Mucosa of descending colon (tissue), 3 donors: ENCODE measurements around the gene CSNK2B. TPM values are rescaled to one million over a fixed set of nuclear protein-coding genes. Genes with fewer than 3 reads are reported as not detected.

Experiments used
- ATAC-seq: fragments of 200-7000 bp; cut with Tn5 transposase; one replicate; pipeline ENCODE4 v1.9.1; 2020; ENCODE audit warnings: mild to moderate bottlenecking, moderate library complexity
- DNase-seq, 3 donors: peaks; one replicate each; pipeline ENCODE4 v3.0.0-alpha.2; 2020
- H3K36me3 ChIP-seq: fragments of 200-600 bp; one replicate; pipeline ENCODE4 v1.8.0; 2021; ENCODE audit warnings: low read depth, mild to moderate bottlenecking
- H3K4me1 ChIP-seq: fragments of 200-600 bp; one replicate; pipeline ENCODE4 v1.8.0; 2021; ENCODE audit warnings: low read depth, mild to moderate bottlenecking
- H3K4me3 ChIP-seq: fragments of 200-600 bp; one replicate; pipeline ENCODE4 v1.8.0; 2021; ENCODE audit warnings: mild to moderate bottlenecking
- H3K9me3 ChIP-seq: fragments of 200-600 bp; one replicate; pipeline ENCODE4 v1.8.0; 2021; ENCODE audit warnings: mild to moderate bottlenecking
- intact Hi-C, 2 donors: fragments of 100-400 bp; cut with DNase I in 1 of 2; cut with micrococcal nuclease in 1 of 2; formaldehyde crosslinking; loops; one replicate each; pipeline versions ENCODE4 v1.11.0 to v1.11.1; 2022; cut with DNase I, micrococcal nuclease
- total RNA-seq, 3 donors: library from RNA; stranded (reverse); fragmentation: NEBNext Ultra II Directional in 2 of 3; extraction: Animal tissue kit (Norgen Biotek cat#: 25700) in 2 of 3; gene quantifications; one replicate each; pipeline versions ENCODE4 v1.2.1 to v1.2.4, GENCODE V29; 2021 to 2023
- TF ChIP-seq, protein P1 (sequence below): fragments of 200-600 bp; IDR thresholded peaks from one replicate; pipeline ENCODE4 v1.8.0; 2022; ENCODE audit warnings: antibody characterized with exemption, mild to moderate bottlenecking
- donor health status: DM: no; HTN: no; CAD: no; lungs with moderate emphysema.
- donor health status: DM: no; HTN: no; CAD: no.
- donor health status: DM: no; HTN: yes; CAD: no.

The CSNK2B gene
- total RNA-seq, 3 donors from 2014 or later: 125 to 147 (median 134) TPM

DNA sequence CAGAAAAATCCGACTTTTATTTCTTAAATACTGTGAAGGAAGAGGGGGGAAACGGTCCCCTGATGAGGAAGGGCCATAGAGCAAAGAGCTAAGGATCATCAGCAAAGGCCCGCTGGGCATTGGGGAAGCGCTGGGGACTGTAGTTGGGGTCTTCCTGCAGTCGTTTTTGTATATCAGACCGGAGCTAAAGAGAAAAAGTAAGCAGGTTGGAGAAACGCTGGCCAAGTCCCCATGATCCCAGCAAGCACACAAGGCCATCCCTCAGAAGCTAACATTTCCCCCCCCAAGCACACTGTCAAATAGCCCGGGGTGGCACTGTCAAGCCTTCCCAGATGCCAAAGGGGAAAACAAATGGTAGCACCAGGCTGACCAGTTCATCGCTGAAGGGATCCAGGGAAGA, 26.8 kb upstream of the CSNK2B start:
- ATAC-seq (peak; percentile 3), DNase-seq (no peak)
- Histone ChIP-seq H3K4me3 (no peak overlapping the region), H3K4me1 (no peaks in the 10 kb centered on the region), H3K36me3 (peaks cover 17% of the 10 kb centered on the region), H3K9me3 (no peaks in the 10 kb centered on the region)
- TF ChIP-seq, protein P1, sequence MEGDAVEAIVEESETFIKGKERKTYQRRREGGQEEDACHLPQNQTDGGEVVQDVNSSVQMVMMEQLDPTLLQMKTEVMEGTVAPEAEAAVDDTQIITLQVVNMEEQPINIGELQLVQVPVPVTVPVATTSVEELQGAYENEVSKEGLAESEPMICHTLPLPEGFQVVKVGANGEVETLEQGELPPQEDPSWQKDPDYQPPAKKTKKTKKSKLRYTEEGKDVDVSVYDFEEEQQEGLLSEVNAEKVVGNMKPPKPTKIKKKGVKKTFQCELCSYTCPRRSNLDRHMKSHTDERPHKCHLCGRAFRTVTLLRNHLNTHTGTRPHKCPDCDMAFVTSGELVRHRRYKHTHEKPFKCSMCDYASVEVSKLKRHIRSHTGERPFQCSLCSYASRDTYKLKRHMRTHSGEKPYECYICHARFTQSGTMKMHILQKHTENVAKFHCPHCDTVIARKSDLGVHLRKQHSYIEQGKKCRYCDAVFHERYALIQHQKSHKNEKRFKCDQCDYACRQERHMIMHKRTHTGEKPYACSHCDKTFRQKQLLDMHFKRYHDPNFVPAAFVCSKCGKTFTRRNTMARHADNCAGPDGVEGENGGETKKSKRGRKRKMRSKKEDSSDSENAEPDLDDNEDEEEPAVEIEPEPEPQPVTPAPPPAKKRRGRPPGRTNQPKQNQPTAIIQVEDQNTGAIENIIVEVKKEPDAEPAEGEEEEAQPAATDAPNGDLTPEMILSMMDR: no peak
- intact Hi-C loops: no loop called here

DNA sequence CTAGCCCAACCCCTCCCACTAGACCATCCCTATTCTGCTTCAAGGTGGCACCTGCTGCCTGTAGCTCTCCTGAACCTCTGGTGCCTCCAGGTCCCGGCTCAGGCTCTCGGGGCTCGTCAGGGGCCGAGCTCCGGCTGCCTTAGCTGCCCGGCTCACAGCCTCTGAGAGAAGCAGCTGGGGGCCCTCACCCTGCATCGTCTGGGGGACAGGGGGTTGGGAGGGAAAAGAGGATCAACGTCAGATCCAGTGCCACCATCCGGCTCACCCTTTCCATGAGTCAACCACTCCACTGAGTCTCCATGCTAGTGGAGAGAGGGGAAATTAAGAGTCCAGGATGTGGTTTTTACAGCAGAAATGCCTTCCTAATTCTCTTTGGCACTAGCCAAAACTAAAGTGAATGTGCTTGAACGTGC, 26.4 kb upstream of the CSNK2B start:
- no peaks in the 10 kb centered on the region for H3K4me1 ChIP-seq
- peaks cover 17% of the 10 kb centered on the region for H3K36me3 ChIP-seq
- TF ChIP-seq, protein P1: no peak
- no peaks in the 10 kb centered on the region for H3K9me3 ChIP-seq
- ATAC-seq (no peak), DNase-seq (no peak)
- intact Hi-C loops: no loop called here
- no peak overlapping the region for H3K4me3 ChIP-seq

DNA sequence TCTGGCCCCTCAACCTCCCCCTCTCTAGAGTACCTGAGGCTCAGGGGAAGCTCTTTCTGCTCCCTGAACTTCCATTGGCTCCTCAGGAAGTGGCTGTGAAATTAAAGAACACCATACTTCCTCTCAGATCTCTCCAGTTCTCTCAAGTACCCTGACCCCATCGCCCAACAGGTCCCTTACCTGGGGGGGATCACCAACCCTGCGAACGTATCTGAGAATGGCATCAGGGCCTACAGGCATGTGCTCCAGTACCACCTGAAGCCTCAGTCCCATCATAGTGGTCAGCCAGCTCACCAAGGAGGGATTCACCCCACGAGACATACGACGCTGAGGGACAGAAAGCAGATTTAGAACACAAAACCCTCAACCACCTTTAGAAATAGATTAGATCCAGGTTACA, 25.3 kb upstream of the CSNK2B start:
- intact Hi-C loops: no loop called here
- ATAC-seq: no peak
- peaks cover 23% of the 10 kb centered on the region for H3K36me3 ChIP-seq

DNA sequence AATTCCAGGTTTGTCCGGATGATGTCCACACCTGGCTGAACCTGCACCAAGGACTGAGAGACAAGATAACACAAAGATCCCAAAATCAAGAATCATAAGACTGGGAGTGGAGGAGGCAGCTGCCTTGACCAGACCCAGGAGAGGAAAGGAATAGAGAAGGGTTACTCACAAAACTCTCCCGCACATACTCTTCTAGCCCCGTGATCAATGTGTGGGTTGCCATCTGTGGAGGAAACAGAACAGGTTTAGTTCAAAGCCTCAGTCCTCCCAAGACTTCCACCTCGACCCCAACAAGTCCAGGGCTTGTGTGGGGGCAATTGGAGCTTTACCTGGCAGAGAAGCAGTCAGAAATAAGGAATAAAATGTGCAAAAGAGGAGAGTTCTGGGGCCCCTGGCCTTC, 24.5 kb upstream of the CSNK2B start:
- no peak overlapping the region for H3K4me3 ChIP-seq
- ATAC-seq (no peak), DNase-seq (no peak)
- H3K4me1 ChIP-seq: no peaks in the 10 kb centered on the region
- intact Hi-C loops: no loop called here
- TF ChIP-seq, protein P1: no peak
- peaks cover 30% of the 10 kb centered on the region for H3K36me3 ChIP-seq
- H3K9me3 ChIP-seq: no peaks in the 10 kb centered on the region

More for the DNA sequence above, 25.3 kb upstream of the CSNK2B start:
- TF ChIP-seq, protein P1: no peak
- no peak for DNase-seq
- Histone ChIP-seq H3K4me1 (no peaks in the 10 kb centered on the region), H3K9me3 (no peaks in the 10 kb centered on the region), H3K4me3 (no peak overlapping the region)

DNA sequence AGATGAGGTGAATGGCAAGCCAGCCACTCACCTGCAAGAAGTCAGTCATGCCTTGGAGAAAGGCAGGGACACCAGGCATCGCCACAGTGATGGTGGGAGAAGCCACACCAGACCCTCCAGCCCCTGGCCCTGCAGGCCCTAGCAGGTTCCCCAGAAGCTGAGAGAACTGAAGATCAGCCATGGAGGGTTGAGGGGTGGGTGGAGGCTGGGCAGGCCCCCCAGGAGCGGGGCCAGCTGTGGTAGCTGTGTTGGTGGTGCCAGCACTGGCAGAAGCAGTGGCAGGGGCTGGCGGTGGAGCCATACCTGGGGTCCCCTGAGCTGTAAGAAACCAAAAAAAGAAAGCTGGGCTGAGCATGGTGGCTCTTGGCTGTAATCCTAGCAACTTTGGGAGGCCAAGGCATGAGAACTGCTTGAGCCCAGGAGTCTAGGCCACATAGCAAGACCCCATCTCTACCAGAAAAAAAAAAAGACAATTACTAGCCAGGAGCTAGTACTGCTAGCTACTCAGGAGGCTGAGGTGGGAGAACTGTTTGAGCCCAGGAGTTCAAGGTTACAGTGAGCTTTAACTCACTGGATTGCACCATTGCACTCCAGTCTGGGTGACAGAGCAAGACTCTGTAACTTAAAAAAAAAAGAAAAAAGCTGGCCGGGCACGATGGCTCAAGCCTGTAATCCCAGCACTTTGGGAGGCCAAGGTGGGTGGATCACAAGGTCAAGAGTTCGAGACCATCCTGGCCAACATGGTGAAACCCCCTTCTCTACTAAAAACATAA, 22.9 kb upstream of the CSNK2B start:
- no peak overlapping the region for H3K4me3 ChIP-seq
- no peak for ATAC-seq
- H3K4me1 ChIP-seq: no peaks in the 10 kb centered on the region
- peaks cover 33% of the 10 kb centered on the region for H3K36me3 ChIP-seq
- H3K9me3 ChIP-seq: no peaks in the 10 kb centered on the region
- intact Hi-C loops: no loop called here
- TF ChIP-seq, protein P1: no peak
- no peak for DNase-seq
